ENCODE data around the gene CBX5.

The CBX5 gene

DNA sequence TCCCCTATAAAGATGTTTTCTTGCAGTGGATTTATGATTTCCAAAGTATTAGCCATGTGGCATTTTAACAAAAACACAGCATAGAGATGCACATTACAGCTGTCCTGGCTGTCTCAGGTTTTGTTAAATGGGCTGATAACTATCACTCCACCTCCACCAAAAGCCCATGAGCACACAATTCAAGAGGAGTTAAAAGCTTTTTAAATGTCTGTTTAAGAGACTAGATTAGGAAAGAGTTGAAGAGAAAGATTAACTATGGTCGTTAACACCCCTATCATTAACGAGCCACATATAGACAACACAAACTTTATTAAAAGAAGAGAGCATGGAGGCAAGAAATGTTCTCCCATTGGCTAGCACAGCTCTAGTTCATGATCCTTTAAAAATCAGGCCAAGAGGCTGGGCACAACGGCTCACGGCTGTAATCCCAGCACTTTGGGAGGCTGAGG, 14.5 kb downstream of the CBX5 start:
- H3K9ac ChIP-seq (ENCODE audit: low read depth in 1 of 2, low read length in 2 of 2), result no peak overlapping the region
- no peaks in the 10 kb centered on the region for H3K4me1 ChIP-seq (ENCODE audit: control insufficient read depth in 2 of 2, insufficient read depth in 2 of 2, low read length in 2 of 2)
- H3K27ac ChIP-seq (ENCODE audit: low read depth in 2 of 2, low read length in 2 of 2), result no peak overlapping the region
- H3K27me3 ChIP-seq (ENCODE audit: control insufficient read depth in 2 of 2, insufficient read depth in 2 of 2, low read length in 2 of 2), result no peaks in the 10 kb centered on the region
- no peak overlapping the region for H3K4me3 ChIP-seq (ENCODE audit: low read length in 2 of 2)
- no peaks in the 10 kb centered on the region for H3K9me3 ChIP-seq (ENCODE audit: control insufficient read depth in 2 of 2, low read length in 2 of 2)
- H3K36me3 ChIP-seq (ENCODE audit: control insufficient read depth in 2 of 2, insufficient read depth in 2 of 2, low read length in 2 of 2), result peaks cover 0 to 3% of the 10 kb centered on the region in 2 donors

DNA sequence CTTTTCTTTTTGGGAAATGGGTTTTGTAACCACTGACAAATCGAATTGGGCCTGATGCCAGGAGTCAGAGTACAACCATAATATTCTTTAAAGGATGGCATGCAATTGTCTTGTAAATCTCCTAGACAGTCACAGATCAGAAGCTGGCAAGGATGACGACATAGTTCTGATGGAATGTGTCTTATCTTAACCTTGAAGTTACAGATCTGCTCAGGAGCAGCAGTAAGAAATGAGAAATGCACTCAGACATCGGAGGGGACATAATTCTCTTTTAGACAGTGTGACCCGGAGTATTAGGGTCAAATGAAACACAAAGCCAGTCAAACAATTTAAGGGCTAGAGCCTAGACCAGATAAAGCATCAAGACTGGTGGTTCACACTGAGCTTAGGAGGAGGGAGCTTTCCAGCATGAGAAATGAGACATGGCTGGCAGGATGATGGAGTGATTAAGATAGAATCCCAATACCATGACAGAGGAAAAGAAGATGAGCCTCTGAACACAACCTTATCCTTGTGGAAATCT, 17.5 kb downstream of the CBX5 start:
- no peaks in the 10 kb centered on the region for H3K9me3 ChIP-seq (ENCODE audit: control insufficient read depth in 2 of 2, low read length in 2 of 2)
- no peaks in the 10 kb centered on the region for H3K27me3 ChIP-seq (ENCODE audit: control insufficient read depth in 2 of 2, insufficient read depth in 2 of 2, low read length in 2 of 2)
- H3K4me3 ChIP-seq (ENCODE audit: low read length in 2 of 2), result no peak overlapping the region
- peaks cover under 1 to 4% of the 10 kb centered on the region in 2 donors for H3K36me3 ChIP-seq (ENCODE audit: control insufficient read depth in 2 of 2, insufficient read depth in 2 of 2, low read length in 2 of 2)
- peaks cover 0 to 5% of the 10 kb centered on the region in 2 donors for H3K4me1 ChIP-seq (ENCODE audit: control insufficient read depth in 2 of 2, insufficient read depth in 2 of 2, low read length in 2 of 2)
- no peak overlapping the region for H3K9ac ChIP-seq (ENCODE audit: low read depth in 1 of 2, low read length in 2 of 2)
- H3K27ac ChIP-seq (ENCODE audit: low read depth in 2 of 2, low read length in 2 of 2), result no peak overlapping the region

DNA sequence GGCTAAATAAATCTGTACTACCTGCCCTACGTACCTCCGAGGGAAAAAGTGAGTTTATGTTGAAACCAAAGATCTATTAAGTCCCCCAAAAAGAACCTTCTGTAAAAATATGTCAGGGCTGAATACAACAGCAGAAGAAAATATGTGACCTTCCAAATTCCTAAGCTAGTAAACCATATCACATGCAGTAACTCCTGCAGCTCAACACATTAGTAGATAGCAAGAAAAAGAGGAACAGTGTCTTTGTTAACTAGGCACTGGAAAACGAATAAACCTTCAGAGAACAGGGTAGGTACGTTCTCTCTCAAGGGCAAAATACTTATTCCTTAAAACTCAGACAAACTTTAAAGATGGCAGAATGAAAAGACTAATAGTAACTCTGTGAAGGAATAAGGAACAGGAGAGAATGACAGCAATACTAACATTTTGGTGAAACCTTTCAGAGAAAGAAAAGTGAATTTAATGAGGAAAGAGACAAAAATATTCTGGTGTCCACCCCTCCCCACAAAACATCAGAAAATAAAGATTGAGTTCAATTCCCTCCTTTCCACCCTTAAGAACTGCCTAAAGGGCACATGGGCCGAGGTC, 18.0 kb downstream of the CBX5 start:
- H3K27me3 ChIP-seq (ENCODE audit: control insufficient read depth in 2 of 2, insufficient read depth in 2 of 2, low read length in 2 of 2), result no peaks in the 10 kb centered on the region
- no peak overlapping the region for H3K27ac ChIP-seq (ENCODE audit: low read depth in 2 of 2, low read length in 2 of 2)
- no peaks in the 10 kb centered on the region for H3K9me3 ChIP-seq (ENCODE audit: control insufficient read depth in 2 of 2, low read length in 2 of 2)
- H3K4me1 ChIP-seq (ENCODE audit: control insufficient read depth in 2 of 2, insufficient read depth in 2 of 2, low read length in 2 of 2), result peaks cover 0 to 5% of the 10 kb centered on the region in 2 donors
- H3K9ac ChIP-seq (ENCODE audit: low read depth in 1 of 2, low read length in 2 of 2), result no peak overlapping the region
- no peak overlapping the region for H3K4me3 ChIP-seq (ENCODE audit: low read length in 2 of 2)
- H3K36me3 ChIP-seq (ENCODE audit: control insufficient read depth in 2 of 2, insufficient read depth in 2 of 2, low read length in 2 of 2), result peaks cover 5 to 7% of the 10 kb centered on the region in 2 donors

DNA sequence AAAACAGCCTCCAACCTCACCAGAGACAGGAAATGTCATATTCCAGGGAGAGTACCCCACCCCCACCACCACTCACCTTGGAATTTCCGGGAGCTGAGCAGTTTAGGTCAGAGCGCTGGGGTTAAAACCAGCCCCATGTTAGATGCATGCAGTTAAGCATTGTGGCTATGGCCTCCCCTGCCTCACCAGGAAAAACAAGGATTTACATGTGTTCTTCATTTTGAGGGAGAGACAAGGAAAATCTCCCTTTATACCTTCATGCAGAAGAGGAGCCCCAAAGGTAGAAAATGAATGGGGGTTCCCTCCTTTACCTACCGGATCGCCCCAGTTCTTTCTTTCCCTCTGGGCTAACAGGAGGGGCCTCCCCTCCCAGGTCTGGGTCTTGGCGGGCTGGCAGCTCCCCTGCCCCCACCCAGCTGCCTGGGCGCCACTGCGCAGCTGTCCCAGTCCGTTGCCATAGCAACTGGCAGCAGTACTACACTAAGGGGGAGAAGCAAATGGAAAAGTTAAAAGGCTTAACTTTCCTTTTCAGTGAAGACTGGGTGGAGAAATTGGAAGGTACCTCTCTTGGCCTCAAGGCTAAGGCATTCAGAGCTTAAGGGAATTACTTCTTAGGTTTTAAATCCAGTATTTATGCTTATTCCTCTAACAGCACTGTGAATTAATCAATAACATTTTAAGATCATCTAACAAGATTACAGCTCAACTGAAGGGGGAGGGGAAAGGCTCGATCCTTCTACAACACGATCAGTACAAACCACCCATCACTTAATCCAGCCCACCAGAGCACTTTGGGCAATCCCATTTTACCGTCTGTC, 20.5 kb downstream of the CBX5 start:
- no peaks in the 10 kb centered on the region for H3K9me3 ChIP-seq (ENCODE audit: control insufficient read depth in 2 of 2, low read length in 2 of 2)
- H3K27me3 ChIP-seq (ENCODE audit: control insufficient read depth in 2 of 2, insufficient read depth in 2 of 2, low read length in 2 of 2), result no peaks in the 10 kb centered on the region
- H3K36me3 ChIP-seq (ENCODE audit: control insufficient read depth in 2 of 2, insufficient read depth in 2 of 2, low read length in 2 of 2), result peaks cover 15 to 16% of the 10 kb centered on the region in 2 donors
- peak overlapping the region; percentile 31 to 41 for H3K27ac ChIP-seq (ENCODE audit: low read depth in 2 of 2, low read length in 2 of 2)
- peak overlapping the region; percentile 37 to 67 for H3K4me3 ChIP-seq (ENCODE audit: low read length in 2 of 2)
- peaks cover 0 to 5% of the 10 kb centered on the region in 2 donors for H3K4me1 ChIP-seq (ENCODE audit: control insufficient read depth in 2 of 2, insufficient read depth in 2 of 2, low read length in 2 of 2)
- peak overlapping the region in 1 of 2 donors; percentile 53 for H3K9ac ChIP-seq (ENCODE audit: low read depth in 1 of 2, low read length in 2 of 2)

DNA sequence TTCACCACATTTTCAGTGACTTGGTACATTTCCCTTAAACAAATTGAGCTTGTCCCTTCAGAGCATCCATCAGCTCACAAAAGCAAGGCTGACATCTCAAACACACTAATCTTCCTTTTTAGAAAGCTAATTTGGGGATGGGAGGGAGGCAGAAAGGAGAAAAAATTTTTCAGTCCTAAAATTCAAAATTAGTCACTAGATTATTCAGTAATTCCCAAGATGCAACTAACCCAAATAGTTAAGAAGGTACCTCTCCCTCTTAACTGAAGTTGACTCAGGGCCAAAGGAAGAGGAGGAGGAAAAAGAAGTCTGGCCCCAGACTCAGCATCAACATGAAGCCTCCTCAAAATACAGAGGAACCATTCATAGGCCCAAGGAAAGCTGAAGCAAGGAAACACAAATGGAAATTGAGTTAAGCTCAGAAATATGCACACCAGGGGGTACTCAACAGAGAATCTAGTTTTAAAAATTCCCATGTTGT, 21.7 kb downstream of the CBX5 start:
- no peak overlapping the region for H3K9ac ChIP-seq (ENCODE audit: low read depth in 1 of 2, low read length in 2 of 2)
- no peak overlapping the region for H3K27ac ChIP-seq (ENCODE audit: low read depth in 2 of 2, low read length in 2 of 2)
- H3K27me3 ChIP-seq (ENCODE audit: control insufficient read depth in 2 of 2, insufficient read depth in 2 of 2, low read length in 2 of 2), result no peaks in the 10 kb centered on the region
- H3K36me3 ChIP-seq (ENCODE audit: control insufficient read depth in 2 of 2, insufficient read depth in 2 of 2, low read length in 2 of 2), result peaks cover 15 to 16% of the 10 kb centered on the region in 2 donors
- peaks cover 0 to 5% of the 10 kb centered on the region in 2 donors for H3K4me1 ChIP-seq (ENCODE audit: control insufficient read depth in 2 of 2, insufficient read depth in 2 of 2, low read length in 2 of 2)
- no peaks in the 10 kb centered on the region for H3K9me3 ChIP-seq (ENCODE audit: control insufficient read depth in 2 of 2, low read length in 2 of 2)
- H3K4me3 ChIP-seq (ENCODE audit: low read length in 2 of 2), result no peak overlapping the region

DNA sequence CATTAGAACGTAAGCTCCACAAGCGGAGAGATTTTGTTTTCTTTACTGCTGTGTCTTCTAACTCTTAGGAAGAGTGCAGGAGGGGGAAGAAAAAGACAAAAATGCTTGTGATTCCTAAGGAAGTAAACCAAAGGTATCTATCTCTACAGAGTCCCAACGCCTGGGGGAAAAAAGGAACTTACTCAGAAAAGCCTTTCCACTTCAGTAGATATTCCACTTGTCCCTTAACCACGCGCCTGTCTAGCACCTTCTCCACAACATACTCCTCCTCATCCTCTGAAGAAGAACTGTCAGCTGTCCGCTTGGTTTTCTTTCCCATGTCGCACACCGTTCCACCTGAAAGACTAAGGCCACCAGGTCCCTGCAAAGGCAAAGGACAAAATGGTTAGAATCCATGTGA, 22.6 kb downstream of the CBX5 start:
- peaks cover 15 to 16% of the 10 kb centered on the region in 2 donors for H3K36me3 ChIP-seq (ENCODE audit: control insufficient read depth in 2 of 2, insufficient read depth in 2 of 2, low read length in 2 of 2)
- no peak overlapping the region for H3K27ac ChIP-seq (ENCODE audit: low read depth in 2 of 2, low read length in 2 of 2)
- no peak overlapping the region for H3K9ac ChIP-seq (ENCODE audit: low read depth in 1 of 2, low read length in 2 of 2)
- H3K9me3 ChIP-seq (ENCODE audit: control insufficient read depth in 2 of 2, low read length in 2 of 2), result no peaks in the 10 kb centered on the region
- H3K27me3 ChIP-seq (ENCODE audit: control insufficient read depth in 2 of 2, insufficient read depth in 2 of 2, low read length in 2 of 2), result no peaks in the 10 kb centered on the region
- H3K4me3 ChIP-seq (ENCODE audit: low read length in 2 of 2), result no peak overlapping the region
- peaks cover 0 to 5% of the 10 kb centered on the region in 2 donors for H3K4me1 ChIP-seq (ENCODE audit: control insufficient read depth in 2 of 2, insufficient read depth in 2 of 2, low read length in 2 of 2)

DNA sequence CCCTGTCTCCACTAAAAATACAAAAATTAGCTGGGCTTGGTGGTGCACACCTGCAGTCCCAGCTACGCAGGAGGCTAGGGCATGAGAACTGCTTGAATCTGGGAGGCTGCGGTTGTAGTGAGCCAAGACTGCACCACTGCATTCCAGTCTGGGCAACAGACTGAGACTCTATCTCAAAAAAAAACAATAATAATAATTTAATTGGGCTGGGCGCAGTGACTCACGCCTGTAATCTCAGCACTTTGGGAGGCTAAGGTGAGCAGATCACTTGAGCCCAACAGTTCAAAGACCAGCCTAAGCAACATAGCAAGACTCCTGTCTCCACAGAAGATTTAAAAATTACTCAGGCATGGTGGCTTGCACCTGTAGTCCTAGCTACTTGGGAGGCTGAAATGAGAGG, 26.7 kb downstream of the CBX5 start:
- Histone ChIP-seq H3K4me1 (ENCODE audit: control insufficient read depth in 2 of 2, insufficient read depth in 2 of 2, low read length in 2 of 2) (no peaks in the 10 kb centered on the region), H3K4me3 (ENCODE audit: low read length in 2 of 2) (no peak overlapping the region)

DNA sequence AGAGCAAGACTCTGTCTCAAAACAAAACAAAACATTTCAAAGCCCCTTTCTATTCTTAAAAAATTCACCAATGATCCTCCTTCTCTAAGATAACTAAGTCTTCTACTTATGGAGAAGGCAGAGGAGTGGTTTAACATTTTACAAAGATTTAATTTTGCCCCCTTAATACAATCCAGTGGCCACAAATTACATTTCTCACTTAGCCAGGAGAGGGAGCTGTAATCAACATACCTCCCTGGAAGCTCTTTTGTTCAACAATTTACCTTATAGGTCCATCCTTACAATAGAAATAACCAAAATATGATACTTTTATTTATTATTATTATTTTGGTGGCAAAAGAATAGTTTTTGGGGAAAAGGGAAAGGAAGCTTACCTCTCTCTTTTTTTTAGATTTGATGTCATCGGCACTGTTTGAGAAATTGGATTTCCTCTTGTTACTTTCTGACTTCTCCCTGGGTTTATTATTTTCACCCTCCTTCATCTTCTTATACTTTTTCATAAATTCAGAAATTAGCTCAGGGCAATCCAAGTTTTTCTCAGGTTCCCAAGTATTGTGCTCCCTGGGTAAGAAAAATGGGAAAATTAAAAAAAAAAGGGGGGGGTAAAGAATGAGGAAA, 28.1 kb downstream of the CBX5 start:
- Histone ChIP-seq H3K9ac (ENCODE audit: low read depth in 1 of 2, low read length in 2 of 2) (no peak overlapping the region), H3K4me1 (ENCODE audit: control insufficient read depth in 2 of 2, insufficient read depth in 2 of 2, low read length in 2 of 2) (no peaks in the 10 kb centered on the region), H3K27me3 (ENCODE audit: control insufficient read depth in 2 of 2, insufficient read depth in 2 of 2, low read length in 2 of 2) (no peaks in the 10 kb centered on the region), H3K9me3 (ENCODE audit: control insufficient read depth in 2 of 2, low read length in 2 of 2) (no peaks in the 10 kb centered on the region), H3K36me3 (ENCODE audit: control insufficient read depth in 2 of 2, insufficient read depth in 2 of 2, low read length in 2 of 2) (peaks cover 17% of the 10 kb centered on the region in 2 donors), H3K4me3 (ENCODE audit: low read length in 2 of 2) (no peak overlapping the region), H3K27ac (ENCODE audit: low read depth in 2 of 2, low read length in 2 of 2) (no peak overlapping the region)

More for the DNA sequence above, 26.7 kb downstream of the CBX5 start:
- no peaks in the 10 kb centered on the region for H3K9me3 ChIP-seq (ENCODE audit: control insufficient read depth in 2 of 2, low read length in 2 of 2)
- no peak overlapping the region for H3K27ac ChIP-seq (ENCODE audit: low read depth in 2 of 2, low read length in 2 of 2)
- H3K36me3 ChIP-seq (ENCODE audit: control insufficient read depth in 2 of 2, insufficient read depth in 2 of 2, low read length in 2 of 2), result peaks cover 16 to 17% of the 10 kb centered on the region in 2 donors
- H3K9ac ChIP-seq (ENCODE audit: low read depth in 1 of 2, low read length in 2 of 2), result no peak overlapping the region
- no peaks in the 10 kb centered on the region for H3K27me3 ChIP-seq (ENCODE audit: control insufficient read depth in 2 of 2, insufficient read depth in 2 of 2, low read length in 2 of 2)

DNA sequence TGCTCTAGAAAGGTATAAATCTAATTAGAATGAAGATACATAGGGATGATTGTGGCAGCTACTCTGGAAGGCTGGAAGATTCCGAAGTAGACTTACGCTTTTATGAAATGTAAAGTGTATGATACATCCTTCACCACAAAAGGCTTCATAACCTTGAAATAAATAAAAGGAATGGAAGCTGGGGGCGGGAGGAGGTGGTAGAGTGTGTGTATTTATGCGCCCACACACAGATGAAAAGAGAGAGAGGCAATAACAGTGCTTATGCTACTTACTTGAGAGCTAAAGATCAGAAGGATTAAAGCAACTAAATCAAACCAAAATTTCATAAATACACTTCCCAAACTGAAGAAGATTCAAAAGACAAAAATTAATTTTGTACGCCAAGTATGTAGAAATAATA, 30.4 kb downstream of the CBX5 start:
- no peak overlapping the region for H3K9ac ChIP-seq (ENCODE audit: low read depth in 1 of 2, low read length in 2 of 2)
- no peak overlapping the region for H3K27ac ChIP-seq (ENCODE audit: low read depth in 2 of 2, low read length in 2 of 2)
- H3K36me3 ChIP-seq (ENCODE audit: control insufficient read depth in 2 of 2, insufficient read depth in 2 of 2, low read length in 2 of 2), result peaks cover 6 to 12% of the 10 kb centered on the region in 2 donors
- H3K27me3 ChIP-seq (ENCODE audit: control insufficient read depth in 2 of 2, insufficient read depth in 2 of 2, low read length in 2 of 2), result no peaks in the 10 kb centered on the region
- no peak overlapping the region for H3K4me3 ChIP-seq (ENCODE audit: low read length in 2 of 2)
- H3K9me3 ChIP-seq (ENCODE audit: control insufficient read depth in 2 of 2, low read length in 2 of 2), result no peaks in the 10 kb centered on the region
- H3K4me1 ChIP-seq (ENCODE audit: control insufficient read depth in 2 of 2, insufficient read depth in 2 of 2, low read length in 2 of 2), result no peaks in the 10 kb centered on the region
